Measurements from ENCODE around the gene KCNH5. TPM values are rescaled to one million over a fixed set of nuclear protein-coding genes. Genes with fewer than 3 reads are reported as not detected.

The KCNH5 gene
- polyA plus RNA-seq, 4 donors: 0.01 to 0.03 TPM; not detected in 2

DNA sequence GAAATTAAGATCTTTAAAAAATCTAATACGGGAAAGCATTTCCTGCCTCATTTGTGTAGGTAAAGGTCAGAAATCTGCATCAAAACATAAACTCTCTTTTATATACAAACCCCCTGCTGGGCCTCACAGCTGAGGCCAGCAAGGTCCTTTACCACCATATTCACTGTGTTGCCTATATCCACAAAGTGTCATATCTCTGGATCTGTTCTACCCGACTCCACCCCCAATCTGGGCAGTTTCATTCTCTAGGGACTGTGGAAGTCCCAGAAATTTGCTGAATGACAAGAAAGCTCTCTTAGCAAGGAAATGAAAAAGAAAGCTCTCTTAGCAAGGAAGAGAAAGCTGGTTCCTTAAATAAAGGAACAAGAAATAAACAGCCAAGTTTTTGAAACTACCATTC lies 301.7 kb downstream of the KCNH5 start:
- H3K27ac ChIP-seq (ENCODE audit: low read depth in 1 of 3, low read length in 2 of 3): no peak overlapping the region
- H3K36me3 ChIP-seq (ENCODE audit: control insufficient read depth in 3 of 3, insufficient read depth in 2 of 3, low read depth in 1 of 3, low read length in 3 of 3): no peaks in the 10 kb centered on the region
- WGBS, 3 donors: 51 to 69% (median 56%) methylated on average over 2 of the region's 2 CpGs
- H3K9me3 ChIP-seq (ENCODE audit: control insufficient read depth in 2 of 2, insufficient read depth in 1 of 2, low read depth in 1 of 2, low read length in 1 of 2): no peaks in the 10 kb centered on the region
- no peak overlapping the region for H3K4me3 ChIP-seq (ENCODE audit: low read depth in 1 of 3, low read length in 3 of 3)
- H3K27me3 ChIP-seq (ENCODE audit: control insufficient read depth in 3 of 3, insufficient read depth in 3 of 3, low read length in 3 of 3): no peaks in the 10 kb centered on the region
- FAIRE-seq: no peak
- no peaks in the 10 kb centered on the region for H3K4me1 ChIP-seq (ENCODE audit: control insufficient read depth in 3 of 3, insufficient read depth in 2 of 3, low read depth in 1 of 3, low read length in 2 of 3)
- DNase-seq: no peak

DNA sequence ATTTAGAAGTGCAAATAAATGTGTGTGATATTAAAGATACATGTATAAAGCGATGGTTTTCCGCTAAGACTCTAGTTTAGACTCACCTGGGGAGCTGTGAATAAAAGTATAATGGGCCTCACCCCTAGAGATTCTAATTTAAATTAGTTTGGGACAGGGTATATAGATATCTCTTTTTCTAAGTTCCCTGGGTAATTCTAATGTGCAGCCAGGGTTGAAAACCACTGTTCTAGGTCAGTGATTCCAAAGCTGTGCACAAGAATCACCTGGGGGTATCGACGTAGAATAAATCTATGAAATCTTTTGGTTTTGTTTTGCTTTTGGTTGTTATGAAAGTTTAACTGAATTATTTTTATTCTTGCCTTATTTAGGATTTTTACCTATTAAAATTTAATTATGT lies 302.1 kb downstream of the KCNH5 start:
- DNase-seq (no peak), FAIRE-seq (no peak)
- Histone ChIP-seq H3K4me3 (ENCODE audit: low read depth in 1 of 3, low read length in 3 of 3) (no peak overlapping the region), H3K9me3 (ENCODE audit: control insufficient read depth in 2 of 2, insufficient read depth in 1 of 2, low read depth in 1 of 2, low read length in 1 of 2) (no peaks in the 10 kb centered on the region), H3K27me3 (ENCODE audit: control insufficient read depth in 3 of 3, insufficient read depth in 3 of 3, low read length in 3 of 3) (no peaks in the 10 kb centered on the region), H3K4me1 (ENCODE audit: control insufficient read depth in 3 of 3, insufficient read depth in 2 of 3, low read depth in 1 of 3, low read length in 2 of 3) (no peaks in the 10 kb centered on the region), H3K27ac (ENCODE audit: low read depth in 1 of 3, low read length in 2 of 3) (no peak overlapping the region), H3K36me3 (ENCODE audit: control insufficient read depth in 3 of 3, insufficient read depth in 2 of 3, low read depth in 1 of 3, low read length in 3 of 3) (no peaks in the 10 kb centered on the region)
- 91 to 93% (median 91%) methylated on average over 4 of the region's 4 CpGs for WGBS, 3 donors

DNA sequence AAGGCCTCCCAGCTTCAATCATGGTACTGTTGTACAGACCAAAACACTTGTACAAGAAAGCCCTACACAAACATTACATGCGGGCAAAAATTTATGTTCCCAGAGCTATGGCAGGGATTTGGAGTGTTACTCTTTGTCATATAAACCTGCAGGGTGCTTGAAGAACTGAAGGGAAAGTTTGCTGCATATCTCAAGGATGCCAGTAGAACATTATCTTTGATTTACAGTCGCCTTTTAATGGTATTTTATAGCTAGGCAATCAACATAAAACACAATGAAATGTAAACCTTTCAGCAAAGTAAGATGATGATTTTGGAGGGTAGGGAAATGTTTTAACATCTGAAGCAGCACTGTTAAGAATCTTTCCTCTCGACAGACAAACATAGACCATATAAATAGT lies 305.6 kb downstream of the KCNH5 start:
- no peak overlapping the region for H3K4me3 ChIP-seq (ENCODE audit: low read depth in 1 of 3, low read length in 3 of 3)
- no peaks in the 10 kb centered on the region for H3K9me3 ChIP-seq (ENCODE audit: control insufficient read depth in 2 of 2, insufficient read depth in 1 of 2, low read depth in 1 of 2, low read length in 1 of 2)
- no peaks in the 10 kb centered on the region for H3K4me1 ChIP-seq (ENCODE audit: control insufficient read depth in 3 of 3, insufficient read depth in 2 of 3, low read depth in 1 of 3, low read length in 2 of 3)
- no peak for DNase-seq
- H3K36me3 ChIP-seq (ENCODE audit: control insufficient read depth in 3 of 3, insufficient read depth in 2 of 3, low read depth in 1 of 3, low read length in 3 of 3): no peaks in the 10 kb centered on the region
- H3K27ac ChIP-seq (ENCODE audit: low read depth in 1 of 3, low read length in 2 of 3): no peak overlapping the region
- no peak for FAIRE-seq
- H3K27me3 ChIP-seq (ENCODE audit: control insufficient read depth in 3 of 3, insufficient read depth in 3 of 3, low read length in 3 of 3): no peaks in the 10 kb centered on the region
- WGBS, 3 donors: 34 to 42% (median 39%) methylated on average over 3 of the region's 3 CpGs

DNA sequence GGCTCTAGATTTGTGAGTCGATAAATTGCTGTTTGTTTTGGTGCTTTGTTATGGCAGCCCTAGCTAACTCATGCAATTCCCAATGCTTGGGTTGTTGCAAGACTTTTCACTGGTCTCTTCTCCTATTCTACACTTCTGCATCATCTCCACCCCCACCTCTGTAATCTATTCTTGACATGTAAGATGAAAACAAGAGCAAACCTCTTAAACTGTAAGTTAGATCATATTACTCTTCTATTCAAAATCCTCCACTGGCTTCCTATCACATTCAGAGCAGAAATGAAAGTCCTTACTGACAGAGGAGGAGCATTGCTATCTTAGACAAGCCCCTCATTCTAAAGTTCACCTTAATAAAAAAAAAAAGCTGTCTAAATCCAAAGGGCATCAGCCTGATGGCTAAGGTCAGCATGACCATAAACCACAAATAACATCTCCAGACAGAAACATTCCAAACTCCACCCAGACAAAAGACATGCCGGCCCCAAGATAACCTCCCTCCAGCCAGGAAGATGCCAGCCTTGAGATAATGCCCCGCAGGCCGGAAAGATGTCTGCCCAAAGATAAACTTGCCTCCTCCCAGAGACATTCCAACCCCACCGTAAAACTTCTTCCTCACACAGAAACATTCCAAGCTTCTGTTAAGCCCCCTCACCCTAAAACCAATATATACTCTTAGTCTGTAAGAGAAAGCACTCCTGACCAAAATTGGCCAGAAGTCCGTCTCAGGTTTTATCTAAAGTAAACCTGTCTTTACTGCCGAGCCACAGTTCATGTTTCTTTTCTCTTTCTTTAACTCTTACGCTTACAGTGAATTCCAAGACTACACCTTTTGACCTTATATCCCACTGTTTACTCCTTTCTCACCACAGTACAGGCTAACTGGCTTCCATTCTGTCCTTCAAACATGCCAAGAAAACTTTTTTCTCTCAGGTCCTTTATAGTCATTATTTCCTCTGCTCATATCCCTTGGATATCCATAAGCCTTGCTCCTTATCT lies 308.9 kb downstream of the KCNH5 start:
- DNase-seq: no peak
- FAIRE-seq: no peak
- 69 to 77% (median 73%) methylated on average over 8 of the region's 8 CpGs for WGBS, 3 donors
- Histone ChIP-seq H3K27me3 (ENCODE audit: control insufficient read depth in 3 of 3, insufficient read depth in 3 of 3, low read length in 3 of 3) (no peaks in the 10 kb centered on the region), H3K4me3 (ENCODE audit: low read depth in 1 of 3, low read length in 3 of 3) (no peak overlapping the region), H3K4me1 (ENCODE audit: control insufficient read depth in 3 of 3, insufficient read depth in 2 of 3, low read depth in 1 of 3, low read length in 2 of 3) (no peaks in the 10 kb centered on the region), H3K27ac (ENCODE audit: low read depth in 1 of 3, low read length in 2 of 3) (no peak overlapping the region), H3K36me3 (ENCODE audit: control insufficient read depth in 3 of 3, insufficient read depth in 2 of 3, low read depth in 1 of 3, low read length in 3 of 3) (no peaks in the 10 kb centered on the region), H3K9me3 (ENCODE audit: control insufficient read depth in 2 of 2, insufficient read depth in 1 of 2, low read depth in 1 of 2, low read length in 1 of 2) (no peaks in the 10 kb centered on the region)

DNA sequence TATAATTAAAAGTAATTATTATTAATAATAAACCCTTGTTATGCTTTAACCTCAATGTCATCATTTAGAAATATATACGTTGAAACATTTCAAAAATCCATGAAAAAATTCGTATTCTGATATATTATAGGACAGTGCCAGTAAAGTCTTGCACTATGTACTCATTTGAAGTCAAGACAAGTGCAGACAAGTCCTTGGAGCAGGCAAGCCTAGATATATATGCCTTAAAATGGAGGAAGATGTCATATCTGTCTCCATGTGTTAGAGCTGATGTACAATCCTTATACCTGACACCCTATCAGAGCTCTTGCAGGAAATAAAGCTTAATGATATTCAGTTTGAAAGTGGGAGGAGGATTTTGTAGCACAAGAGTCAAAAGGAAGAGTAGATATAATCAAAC lies 310.4 kb downstream of the KCNH5 start:
- H3K4me3 ChIP-seq (ENCODE audit: low read depth in 1 of 3, low read length in 3 of 3): no peak overlapping the region
- H3K27ac ChIP-seq (ENCODE audit: low read depth in 1 of 3, low read length in 2 of 3): no peak overlapping the region
- no peaks in the 10 kb centered on the region for H3K4me1 ChIP-seq (ENCODE audit: control insufficient read depth in 3 of 3, insufficient read depth in 2 of 3, low read depth in 1 of 3, low read length in 2 of 3)
- H3K9me3 ChIP-seq (ENCODE audit: control insufficient read depth in 2 of 2, insufficient read depth in 1 of 2, low read depth in 1 of 2, low read length in 1 of 2): no peaks in the 10 kb centered on the region
- 63 to 83% (median 79%) methylated on average over 2 of the region's 2 CpGs for WGBS, 3 donors
- FAIRE-seq (no peak), DNase-seq (no peak)
- no peaks in the 10 kb centered on the region for H3K27me3 ChIP-seq (ENCODE audit: control insufficient read depth in 3 of 3, insufficient read depth in 3 of 3, low read length in 3 of 3)
- no peaks in the 10 kb centered on the region for H3K36me3 ChIP-seq (ENCODE audit: control insufficient read depth in 3 of 3, insufficient read depth in 2 of 3, low read depth in 1 of 3, low read length in 3 of 3)

DNA sequence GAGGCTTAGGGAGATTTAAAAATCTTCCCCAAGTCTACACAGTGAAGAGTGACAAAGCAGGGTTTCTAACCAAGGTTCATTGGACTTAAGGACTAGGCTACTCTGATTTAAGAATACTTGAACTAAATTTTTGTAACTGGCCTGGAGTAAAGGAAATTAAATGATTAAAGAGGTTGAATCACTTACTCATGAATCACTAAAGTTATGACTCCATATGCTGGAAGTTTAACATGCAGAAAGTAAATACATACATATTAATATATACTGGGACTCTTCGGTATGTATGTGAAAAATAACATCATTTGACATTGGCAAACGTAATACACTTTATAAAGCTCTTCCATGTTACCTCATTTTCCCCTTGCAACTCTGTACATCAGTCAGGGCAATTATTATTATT lies 322.9 kb downstream of the KCNH5 start:
- Histone ChIP-seq H3K4me1 (ENCODE audit: control insufficient read depth in 3 of 3, insufficient read depth in 2 of 3, low read depth in 1 of 3, low read length in 2 of 3) (no peaks in the 10 kb centered on the region), H3K27me3 (ENCODE audit: control insufficient read depth in 3 of 3, insufficient read depth in 3 of 3, low read length in 3 of 3) (no peaks in the 10 kb centered on the region), H3K9me3 (ENCODE audit: control insufficient read depth in 2 of 2, insufficient read depth in 1 of 2, low read depth in 1 of 2, low read length in 1 of 2) (no peaks in the 10 kb centered on the region), H3K4me3 (ENCODE audit: low read depth in 1 of 3, low read length in 3 of 3) (no peak overlapping the region), H3K27ac (ENCODE audit: low read depth in 1 of 3, low read length in 2 of 3) (no peak overlapping the region), H3K36me3 (ENCODE audit: control insufficient read depth in 3 of 3, insufficient read depth in 2 of 3, low read depth in 1 of 3, low read length in 3 of 3) (no peaks in the 10 kb centered on the region)
- FAIRE-seq: no peak
- DNase-seq: no peak
- WGBS, 3 donors: 71 to 80% (median 72%) methylated on average over 2 of the region's 2 CpGs

DNA sequence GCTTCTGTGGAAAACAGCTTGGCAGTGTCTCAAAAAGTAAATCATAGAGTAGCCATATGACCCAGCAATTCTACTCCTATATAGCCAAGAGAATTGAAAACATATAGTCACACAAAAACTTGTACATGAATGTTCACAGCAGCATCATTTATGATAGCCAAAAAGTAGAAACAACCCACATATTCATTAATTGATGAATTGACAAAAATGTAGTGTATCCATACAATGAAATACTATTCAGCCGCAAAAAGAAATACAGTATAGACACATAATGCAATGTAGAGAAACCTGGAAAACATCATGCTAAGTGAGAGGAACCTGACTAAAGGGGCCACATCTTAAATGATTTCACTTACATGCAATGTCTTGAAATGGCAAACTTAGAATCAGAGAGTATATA lies 326.6 kb downstream of the KCNH5 start:
- WGBS, 3 donors: 95 to 100% (median 98%) methylated on average over 1 of the region's 1 CpG
- DNase-seq (no peak), FAIRE-seq (no peak)

DNA sequence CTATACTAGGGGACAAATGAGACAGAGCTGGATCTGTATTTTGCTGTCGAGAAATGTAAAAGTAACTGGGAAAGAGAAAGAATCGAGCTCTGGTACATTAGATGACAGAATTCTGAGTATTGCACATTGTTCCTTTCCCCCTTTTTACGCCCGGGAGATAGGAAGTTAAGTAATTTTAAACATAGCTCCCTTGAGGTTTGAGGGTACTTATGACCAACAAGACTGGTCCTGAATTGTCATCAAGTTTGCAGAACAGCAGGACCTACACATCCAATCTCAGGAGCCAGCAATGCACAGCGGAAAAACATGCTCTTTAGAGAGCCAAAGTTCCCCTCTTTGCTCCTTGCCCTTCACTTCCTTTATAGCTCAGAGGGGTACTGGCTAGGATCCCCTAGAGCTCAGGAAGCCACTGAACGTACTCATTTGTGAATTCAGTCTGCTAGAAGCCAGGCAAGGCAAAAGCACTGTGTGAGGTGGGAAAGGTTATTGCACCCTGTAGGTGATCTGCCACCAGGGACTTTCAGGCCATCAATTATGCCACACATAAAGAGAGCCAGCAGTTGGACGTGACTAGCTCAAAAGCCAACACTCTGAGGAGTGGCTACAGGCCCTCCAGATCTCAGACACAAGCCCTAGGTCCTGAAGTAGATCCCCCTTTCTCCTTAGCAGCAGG lies 333.8 kb downstream of the KCNH5 start:
- Histone ChIP-seq H3K27me3 (ENCODE audit: control insufficient read depth in 3 of 3, insufficient read depth in 3 of 3, low read length in 3 of 3) (no peaks in the 10 kb centered on the region), H3K9me3 (ENCODE audit: control insufficient read depth in 2 of 2, insufficient read depth in 1 of 2, low read depth in 1 of 2, low read length in 1 of 2) (no peaks in the 10 kb centered on the region), H3K36me3 (ENCODE audit: control insufficient read depth in 3 of 3, insufficient read depth in 2 of 3, low read depth in 1 of 3, low read length in 3 of 3) (no peaks in the 10 kb centered on the region), H3K27ac (ENCODE audit: low read depth in 1 of 3, low read length in 2 of 3) (no peak overlapping the region), H3K4me3 (ENCODE audit: low read depth in 1 of 3, low read length in 3 of 3) (no peak overlapping the region), H3K4me1 (ENCODE audit: control insufficient read depth in 3 of 3, insufficient read depth in 2 of 3, low read depth in 1 of 3, low read length in 2 of 3) (no peaks in the 10 kb centered on the region)
- DNase-seq (no peak), FAIRE-seq (no peak)
- 57 to 62% (median 61%) methylated on average over 7 of the region's 7 CpGs for WGBS, 3 donors

More for the DNA sequence above, 326.6 kb downstream of the KCNH5 start:
- H3K27me3 ChIP-seq (ENCODE audit: control insufficient read depth in 3 of 3, insufficient read depth in 3 of 3, low read length in 3 of 3): no peaks in the 10 kb centered on the region
- no peak overlapping the region for H3K27ac ChIP-seq (ENCODE audit: low read depth in 1 of 3, low read length in 2 of 3)
- no peaks in the 10 kb centered on the region for H3K9me3 ChIP-seq (ENCODE audit: control insufficient read depth in 2 of 2, insufficient read depth in 1 of 2, low read depth in 1 of 2, low read length in 1 of 2)
- H3K4me1 ChIP-seq (ENCODE audit: control insufficient read depth in 3 of 3, insufficient read depth in 2 of 3, low read depth in 1 of 3, low read length in 2 of 3): no peaks in the 10 kb centered on the region
- H3K4me3 ChIP-seq (ENCODE audit: low read depth in 1 of 3, low read length in 3 of 3): no peak overlapping the region
- no peaks in the 10 kb centered on the region for H3K36me3 ChIP-seq (ENCODE audit: control insufficient read depth in 3 of 3, insufficient read depth in 2 of 3, low read depth in 1 of 3, low read length in 3 of 3)
